Testis (tissue), 5 donors: ENCODE data around the gene SNPH. TPM values are rescaled to one million over a fixed set of nuclear protein-coding genes. Genes with fewer than 3 reads are reported as not detected.
"Not testable (repeated sequence)": the region's sequence is repeated elsewhere in the genome, so short reads cannot be mapped to it uniquely, and the experiment has no call there.

Source experiments
- DNase-seq: peaks from one replicate; pipeline ENCODE4 v3.0.0-alpha.2; 2019
- H3K27ac ChIP-seq, 2 donors: fragments of 200-600 bp; sonication (generic); one replicate each; pipeline ENCODE4 v1.5.1; 2019
- H3K27me3 ChIP-seq: fragments of 200-600 bp; sonication (generic); one replicate; pipeline ENCODE4 v1.5.1; 2019
- H3K36me3 ChIP-seq: fragments of 200-600 bp; sonication (generic); one replicate; pipeline ENCODE4 v1.5.1; 2017; ENCODE audit warnings: low read depth; ENCODE audit errors: missing control alignments
- H3K4me1 ChIP-seq: fragments of 200-600 bp; sonication (generic); one replicate; pipeline ENCODE4 v1.5.1; 2019
- H3K4me3 ChIP-seq, 2 donors: fragments of 200-600 bp; sonication (generic); one replicate each; pipeline ENCODE4 v1.5.1; 2017 to 2019
- H3K9me3 ChIP-seq: fragments of 200-600 bp; sonication (generic); one replicate; pipeline ENCODE4 v1.5.1; 2017
- POLR2A ChIP-seq: fragments of 450-650 bp; IDR thresholded peaks from one replicate; pipeline ENCODE4 v1.6.1; 2017; ENCODE audit warnings: antibody characterized with exemption, mild to moderate bottlenecking, moderate library complexity
- WGBS, 2 donors: methylation state at CpG; one replicate each; pipeline ENCODE4 v1.1.5; 2018; 5-methylcytosine and 5-hydroxymethylcytosine counted together
- intact Hi-C: fragments of 100-400 bp; cut with DNase I; formaldehyde crosslinking; loops from one replicate; pipeline ENCODE4 v1.15.1; 2023; ENCODE audit warnings: low total_unique reads
- long read RNA-seq, 2 donors: transcript quantifications; one replicate each; lab custom pipeline, GENCODE V29; 2026
- polyA plus RNA-seq: library from polyadenylated mRNA; stranded (reverse); fragments of 350-450 nt; fragmentation: Illumina TruSeq; extraction: RNeasy Lipid Tissue Mini Kit (QIAGEN cat#74804); gene quantifications from one replicate; pipeline ENCODE4 v1.2.3, GENCODE V29; 2014; ENCODE audit warnings: low read depth, low replicate concordance; ENCODE audit not compliant: insufficient read depth
- total RNA-seq, 2 donors: library from RNA; depleted of rRNA; stranded (reverse); fragments of >200 nt; gene quantifications; one replicate each; pipeline ENCODE4 v1.2.3, GENCODE V29; 2016
- TF ChIP-seq, protein P1 (sequence below), 3 experiments: fragments of 450-650 bp in 2 of 3; fragments of 200-600 bp in 1 of 3; sonication (generic) in 1 of 3; IDR thresholded peaks; one replicate each; pipeline ENCODE4 v1.5.1; 2016 to 2019; ENCODE audit warnings: antibody characterized with exemption in 3 of 3, mild to moderate bottlenecking in 2 of 3, moderate library complexity in 1 of 3

The SNPH gene, protein sequence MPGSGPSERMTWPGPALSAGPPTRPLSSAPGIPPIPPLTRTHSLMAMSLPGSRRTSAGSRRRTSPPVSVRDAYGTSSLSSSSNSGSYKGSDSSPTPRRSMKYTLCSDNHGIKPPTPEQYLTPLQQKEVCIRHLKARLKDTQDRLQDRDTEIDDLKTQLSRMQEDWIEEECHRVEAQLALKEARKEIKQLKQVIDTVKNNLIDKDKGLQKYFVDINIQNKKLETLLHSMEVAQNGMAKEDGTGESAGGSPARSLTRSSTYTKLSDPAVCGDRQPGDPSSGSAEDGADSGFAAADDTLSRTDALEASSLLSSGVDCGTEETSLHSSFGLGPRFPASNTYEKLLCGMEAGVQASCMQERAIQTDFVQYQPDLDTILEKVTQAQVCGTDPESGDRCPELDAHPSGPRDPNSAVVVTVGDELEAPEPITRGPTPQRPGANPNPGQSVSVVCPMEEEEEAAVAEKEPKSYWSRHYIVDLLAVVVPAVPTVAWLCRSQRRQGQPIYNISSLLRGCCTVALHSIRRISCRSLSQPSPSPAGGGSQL
- total RNA-seq (10 to 100 TPM in 1 of 2 donors, 1 to 10 TPM in 1; 9.0 to 10.4 TPM), polyA plus RNA-seq (4.2 TPM)
- long read RNA-seq, donor 1, full-length matches to known transcripts, result 3 of 3 reads
- long read RNA-seq, donor 1, partial matches to known transcripts, result 0 of 3 reads
- long read RNA-seq, donor 1, other reads (novel, unspliced or antisense), result 0 of 3 reads
- long read RNA-seq, donor 2, full-length matches to known transcripts, result 2 of 2 reads
- long read RNA-seq, donor 2, partial matches to known transcripts, result 0 of 2 reads
- long read RNA-seq, donor 2, other reads (novel, unspliced or antisense), result 0 of 2 reads

GRCh38 chr20:1266167-1266973 lies at the start of gene SNPH:
TSS of gene SNPH (plus strand) at chr20:1266294. CDS start at chr20:1296240, 29,946 bp downstream.
- TF ChIP-seq POLR2A, result no peak
- TF ChIP-seq, protein P1, sequence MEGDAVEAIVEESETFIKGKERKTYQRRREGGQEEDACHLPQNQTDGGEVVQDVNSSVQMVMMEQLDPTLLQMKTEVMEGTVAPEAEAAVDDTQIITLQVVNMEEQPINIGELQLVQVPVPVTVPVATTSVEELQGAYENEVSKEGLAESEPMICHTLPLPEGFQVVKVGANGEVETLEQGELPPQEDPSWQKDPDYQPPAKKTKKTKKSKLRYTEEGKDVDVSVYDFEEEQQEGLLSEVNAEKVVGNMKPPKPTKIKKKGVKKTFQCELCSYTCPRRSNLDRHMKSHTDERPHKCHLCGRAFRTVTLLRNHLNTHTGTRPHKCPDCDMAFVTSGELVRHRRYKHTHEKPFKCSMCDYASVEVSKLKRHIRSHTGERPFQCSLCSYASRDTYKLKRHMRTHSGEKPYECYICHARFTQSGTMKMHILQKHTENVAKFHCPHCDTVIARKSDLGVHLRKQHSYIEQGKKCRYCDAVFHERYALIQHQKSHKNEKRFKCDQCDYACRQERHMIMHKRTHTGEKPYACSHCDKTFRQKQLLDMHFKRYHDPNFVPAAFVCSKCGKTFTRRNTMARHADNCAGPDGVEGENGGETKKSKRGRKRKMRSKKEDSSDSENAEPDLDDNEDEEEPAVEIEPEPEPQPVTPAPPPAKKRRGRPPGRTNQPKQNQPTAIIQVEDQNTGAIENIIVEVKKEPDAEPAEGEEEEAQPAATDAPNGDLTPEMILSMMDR (IDR thresholded peaks at IDR 0.05), result no peak
- 1 to 2% methylated on average over 27 to 50 of the region's 61 CpGs for WGBS, 2 donors

DNA sequence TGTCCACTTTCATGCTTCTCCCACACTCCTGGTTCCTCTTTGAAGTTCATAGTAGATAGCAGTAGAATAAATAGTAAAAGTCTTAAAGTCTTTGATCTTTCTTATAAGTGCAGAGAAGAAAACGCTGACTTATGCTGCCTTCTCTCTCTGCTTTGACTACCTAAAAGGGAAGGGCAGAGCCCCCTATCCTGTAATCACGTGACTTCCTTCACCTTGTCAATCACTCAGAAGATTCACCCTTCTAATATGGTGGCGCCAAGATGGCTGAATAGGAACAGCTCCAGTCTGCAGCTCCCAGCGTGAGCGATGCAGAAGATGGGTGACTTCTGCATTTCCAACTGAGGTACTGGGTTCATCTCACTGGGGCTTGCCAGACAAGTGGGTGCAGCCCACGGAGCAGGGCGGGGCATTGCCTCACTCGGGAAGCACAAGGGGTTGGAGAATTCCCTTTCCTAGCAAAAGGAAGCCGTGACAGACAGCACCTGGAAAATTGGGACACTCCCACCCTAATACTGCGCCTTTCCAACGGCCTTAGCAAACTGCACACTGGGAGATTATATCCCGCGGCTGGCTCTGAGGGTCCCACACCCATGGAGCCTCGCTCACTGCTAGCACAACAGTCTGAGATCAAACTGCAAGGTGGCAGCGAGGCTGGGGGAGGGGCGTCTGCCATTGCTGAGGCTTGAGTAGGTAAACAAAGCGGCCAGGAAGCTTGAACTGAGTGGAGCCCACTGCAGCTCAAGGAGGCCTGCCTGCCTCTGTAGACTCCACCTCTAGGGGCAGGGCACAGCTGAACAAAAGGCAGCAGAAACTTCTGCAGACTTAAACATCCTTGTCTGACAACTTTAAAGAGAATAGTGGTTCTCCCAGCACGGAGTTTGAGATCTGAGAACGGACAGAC lies 49.3 kb upstream of the SNPH start:
- H3K27ac ChIP-seq, H3K27me3 ChIP-seq, H3K36me3 ChIP-seq, H3K4me1 ChIP-seq, intact Hi-C loops, DNase-seq, H3K9me3 ChIP-seq, H3K4me3 ChIP-seq: not testable (repeated sequence)
- WGBS, 2 donors, result 74 to 76% methylated on average over 18 to 19 of the region's 19 CpGs

More at GRCh38 chr20:1266167-1266973, at the start of gene SNPH:
- Histone ChIP-seq H3K36me3 (no peaks in the 10 kb centered on the region), H3K4me1 (no peaks in the 10 kb centered on the region), H3K4me3 (peak within 1 kb of the TSS; percentile 65 to 69), H3K9me3 (no peaks in the 10 kb centered on the region), H3K27me3 (no peaks in the 10 kb centered on the region), H3K27ac (no peak within 1 kb of the TSS)
- intact Hi-C loops, result no loop called here
- DNase-seq, result peak; percentile 89

DNA sequence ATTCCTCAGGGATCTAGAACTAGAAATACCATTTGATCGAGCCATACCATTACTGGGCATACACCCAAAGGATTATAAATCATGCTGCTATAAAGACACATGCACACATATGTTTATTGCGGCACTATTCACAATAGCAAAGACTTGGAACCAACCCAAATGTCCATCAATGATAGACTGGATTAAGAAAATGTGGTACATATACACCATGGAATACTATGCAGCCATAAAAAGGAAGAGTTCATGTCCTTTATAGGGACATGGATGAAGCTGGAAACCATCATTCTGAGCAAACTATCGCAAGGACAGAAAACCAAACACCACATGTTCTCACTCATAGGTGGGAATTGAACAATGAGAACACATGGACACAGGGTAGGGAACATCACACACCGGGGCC lies 43.3 kb upstream of the SNPH start:
- H3K9me3 ChIP-seq, H3K4me3 ChIP-seq, DNase-seq, H3K4me1 ChIP-seq, H3K27me3 ChIP-seq, H3K36me3 ChIP-seq, intact Hi-C loops, H3K27ac ChIP-seq: not testable (repeated sequence)
- WGBS, 2 donors, result 93% methylated on average over 4 of the region's 4 CpGs

DNA sequence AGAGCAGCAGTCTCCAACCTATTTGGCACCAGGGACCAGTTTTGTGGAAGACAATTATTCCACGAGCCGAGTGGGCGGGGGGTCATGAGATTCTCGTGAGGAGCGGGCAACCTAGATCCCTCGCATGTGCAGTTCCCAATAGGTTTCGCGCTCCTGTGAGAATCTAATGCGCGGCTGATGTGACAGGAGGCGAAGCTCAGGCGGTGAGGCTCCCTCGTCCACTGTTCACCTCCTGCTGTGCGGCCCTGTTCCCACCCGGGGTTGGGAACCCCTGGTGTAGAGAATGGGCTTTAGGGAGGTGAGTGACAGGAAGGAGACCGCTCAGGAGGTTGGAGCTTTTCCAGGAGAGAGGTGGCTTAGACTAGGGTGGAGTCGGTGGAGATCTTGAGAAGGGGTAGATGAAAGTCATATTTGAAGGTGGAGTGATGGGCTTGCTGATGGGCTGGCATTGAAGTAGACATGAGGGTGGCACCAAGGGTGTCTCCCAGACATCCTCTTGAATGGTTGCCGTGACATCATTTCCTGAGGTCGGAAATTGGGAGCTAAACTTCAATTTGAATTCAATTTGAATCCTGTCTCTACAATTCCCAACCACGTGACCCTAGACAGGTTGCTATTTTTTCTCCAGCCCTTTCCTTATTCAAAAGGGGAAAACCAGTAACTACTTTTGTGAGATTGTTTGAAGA lies 41.7 kb upstream of the SNPH start:
- Histone ChIP-seq H3K27ac (no peak overlapping the region), H3K4me3 (no peak overlapping the region), H3K4me1 (peaks cover 6% of the 10 kb centered on the region), H3K9me3 (no peaks in the 10 kb centered on the region), H3K36me3 (no peaks in the 10 kb centered on the region), H3K27me3 (no peaks in the 10 kb centered on the region)
- TF ChIP-seq POLR2A, result no peak
- TF ChIP-seq, protein P1 (IDR thresholded peaks at IDR 0.05), result no peak
- DNase-seq, result no peak
- WGBS, 2 donors, result 54 to 78% methylated on average over 18 to 20 of the region's 20 CpGs
- intact Hi-C loops, result no loop called here
